MM.1S (cell line): ENCODE data around the gene ZNF708.
A peak's percentile ranks its signal among the peaks of the same experiment; 100 is the strongest.

ENCODE experiments used
- DNase-seq: peaks from one replicate; pipeline ENCODE4 v3.0.0-alpha.2; 2015
- H2AFZ ChIP-seq: fragments of 300-600 bp; sonication (generic); 2 replicates; pipeline ENCODE4 v1.6.0; 2016; ENCODE audit warnings: antibody characterized with exemption, low read length
- H3F3A ChIP-seq: fragments of 300-600 bp; sonication (generic); 2 replicates; pipeline ENCODE4 v1.6.1; 2016; ENCODE audit warnings: mild to moderate bottlenecking, antibody characterized with exemption, low read length, moderate library complexity, mixed read lengths; ENCODE audit not compliant: insufficient read depth
- H3K27ac ChIP-seq: fragments of 300-600 bp; sonication (generic); 2 replicates; pipeline ENCODE4 v1.5.1; 2016; ENCODE audit warnings: mild to moderate bottlenecking, low read length
- H3K27me3 ChIP-seq: fragments of 300-600 bp; sonication (generic); replicated peaks from 2 replicates; pipeline ENCODE4 v1.6.0; 2016; ENCODE audit warnings: low read length; ENCODE audit not compliant: insufficient read depth
- H3K36me3 ChIP-seq: fragments of 300-600 bp; sonication (generic); replicated peaks from 2 replicates; pipeline ENCODE4 v1.6.1; 2016; ENCODE audit warnings: mild to moderate bottlenecking, low read length, mixed read lengths; ENCODE audit not compliant: insufficient read depth
- H3K4me1 ChIP-seq: fragments of 300-600 bp; sonication (generic); 2 replicates; pipeline ENCODE4 v1.6.1; 2016; ENCODE audit warnings: low read length, mixed read lengths
- H3K4me2 ChIP-seq: fragments of 300-600 bp; sonication (generic); 2 replicates; pipeline ENCODE4 v1.6.0; 2016; ENCODE audit warnings: low read depth, low read length
- H3K4me3 ChIP-seq: fragments of 300-600 bp; sonication (generic); 2 replicates; pipeline ENCODE4 v1.5.1; 2016; ENCODE audit warnings: low read length, mixed read lengths
- H3K79me2 ChIP-seq: fragments of 300-600 bp; sonication (generic); 2 replicates; pipeline ENCODE4 v1.6.1; 2016; ENCODE audit warnings: mixed run types, low read length, mixed read lengths
- H3K9ac ChIP-seq: fragments of 300-600 bp; sonication (generic); 2 replicates; pipeline ENCODE4 v1.6.1; 2016; ENCODE audit warnings: low read length, mixed read lengths
- H3K9me2 ChIP-seq: fragments of 300-600 bp; sonication (generic); replicated peaks from 2 replicates; pipeline ENCODE4 v1.6.1; 2016; ENCODE audit warnings: mild to moderate bottlenecking, low read length, mixed read lengths; ENCODE audit not compliant: insufficient read depth
- H3K9me3 ChIP-seq: fragments of 300-600 bp; sonication (generic); replicated peaks from 2 replicates; pipeline ENCODE4 v1.6.1; 2016; ENCODE audit warnings: mild to moderate bottlenecking, low read length, mixed read lengths; ENCODE audit not compliant: insufficient read depth
- H4K20me1 ChIP-seq: fragments of 300-600 bp; sonication (generic); 2 replicates; pipeline ENCODE4 v1.6.1; 2016; ENCODE audit warnings: mild to moderate bottlenecking, low read length, moderate library complexity, mixed read lengths; ENCODE audit not compliant: insufficient read depth
- EZH2 ChIP-seq: fragments of 300-600 bp; sonication (generic); optimal IDR thresholded peaks from 2 replicates; pipeline ENCODE3; 2017; ENCODE audit warnings: low read depth, mild to moderate bottlenecking, antibody characterized with exemption, low read length, mixed read lengths
- EZH2phosphoT487 ChIP-seq: fragments of 300-600 bp; sonication (generic); IDR thresholded peaks from 2 replicates; pipeline ENCODE4 v1.6.1; 2018; ENCODE audit warnings: antibody characterized with exemption, low read length
- TF ChIP-seq, protein P1 (sequence below): fragments of 300-600 bp; sonication (generic); IDR thresholded peaks from 2 replicates; pipeline ENCODE4 v1.5.1; 2016; ENCODE audit warnings: antibody characterized with exemption, low read length, mixed read lengths

The ZNF708 gene

GRCh38 chr19:21328885-21329605 is at the start of gene ZNF708:
Gene ZNF708, minus strand, starts transcription at chr19:21329410. Its CDS starts 198 bp downstream, at chr19:21329212.
- H3K79me2 ChIP-seq: no peaks in the 10 kb centered on the region
- no peaks in the 10 kb centered on the region for H3K27me3 ChIP-seq
- peak within 1 kb of the TSS; percentile 53; the same call in 1 of the 2 replicates for H3K27ac ChIP-seq
- peak; percentile 85 for DNase-seq
- peak within 1 kb of the TSS; percentile 67 for H2AFZ ChIP-seq
- H3K4me1 ChIP-seq: no peaks in the 10 kb centered on the region
- H4K20me1 ChIP-seq: no peaks in the 10 kb centered on the region
- H3K4me2 ChIP-seq: peak within 1 kb of the TSS; percentile 33; the same call in 1 of the 2 replicates
- no peaks in the 10 kb centered on the region for H3K36me3 ChIP-seq
- no peak for TF ChIP-seq EZH2phosphoT487
- TF ChIP-seq EZH2: no peak
- TF ChIP-seq, protein P1, sequence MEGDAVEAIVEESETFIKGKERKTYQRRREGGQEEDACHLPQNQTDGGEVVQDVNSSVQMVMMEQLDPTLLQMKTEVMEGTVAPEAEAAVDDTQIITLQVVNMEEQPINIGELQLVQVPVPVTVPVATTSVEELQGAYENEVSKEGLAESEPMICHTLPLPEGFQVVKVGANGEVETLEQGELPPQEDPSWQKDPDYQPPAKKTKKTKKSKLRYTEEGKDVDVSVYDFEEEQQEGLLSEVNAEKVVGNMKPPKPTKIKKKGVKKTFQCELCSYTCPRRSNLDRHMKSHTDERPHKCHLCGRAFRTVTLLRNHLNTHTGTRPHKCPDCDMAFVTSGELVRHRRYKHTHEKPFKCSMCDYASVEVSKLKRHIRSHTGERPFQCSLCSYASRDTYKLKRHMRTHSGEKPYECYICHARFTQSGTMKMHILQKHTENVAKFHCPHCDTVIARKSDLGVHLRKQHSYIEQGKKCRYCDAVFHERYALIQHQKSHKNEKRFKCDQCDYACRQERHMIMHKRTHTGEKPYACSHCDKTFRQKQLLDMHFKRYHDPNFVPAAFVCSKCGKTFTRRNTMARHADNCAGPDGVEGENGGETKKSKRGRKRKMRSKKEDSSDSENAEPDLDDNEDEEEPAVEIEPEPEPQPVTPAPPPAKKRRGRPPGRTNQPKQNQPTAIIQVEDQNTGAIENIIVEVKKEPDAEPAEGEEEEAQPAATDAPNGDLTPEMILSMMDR: no peak
- no peaks in the 10 kb centered on the region for H3K9me2 ChIP-seq
- peak within 1 kb of the TSS; percentile 59 for H3K4me3 ChIP-seq
- H3F3A ChIP-seq: 0 out of 2 replicates have a peak, but pooled peaks cover 3% of the 10 kb centered on the region
- H3K9ac ChIP-seq: peak within 1 kb of the TSS; percentile 68; the same call in 1 of the 2 replicates
- no peaks in the 10 kb centered on the region for H3K9me3 ChIP-seq

- H3K36me3 ChIP-seq: no peaks in the 10 kb centered on the region
Observed at GRCh38 chr19:21362291-21362690, 33.1 kb upstream of the ZNF708 start.

GRCh38 chr19:21358768-21359451 is 29.7 kb upstream of the ZNF708 start, which contains the start of gene ZNF738:
Gene ZNF738, plus strand, starts transcription at chr19:21359000. Its CDS starts 141 bp downstream, at chr19:21359141.
- peak within 1 kb of the TSS; percentile 74 for H2AFZ ChIP-seq
- peak within 1 kb of the TSS; percentile 27 for H3K4me2 ChIP-seq
- no peaks in the 10 kb centered on the region for H3K27me3 ChIP-seq
- H3K4me3 ChIP-seq: peak within 1 kb of the TSS; percentile 64
- peak; percentile 91 for DNase-seq
- TF ChIP-seq, protein P1: no peak
- TF ChIP-seq EZH2phosphoT487: no peak
- no peak for TF ChIP-seq EZH2
- no peaks in the 10 kb centered on the region for H3K4me1 ChIP-seq
- H4K20me1 ChIP-seq: no peaks in the 10 kb centered on the region
- H3K79me2 ChIP-seq: no peaks in the 10 kb centered on the region
- H3K36me3 ChIP-seq: no peaks in the 10 kb centered on the region
- peak within 1 kb of the TSS; percentile 50; the same call in 1 of the 2 replicates for H3K9ac ChIP-seq
- H3K27ac ChIP-seq: peak within 1 kb of the TSS; percentile 31; the same call in 1 of the 2 replicates
- H3K9me3 ChIP-seq: no peaks in the 10 kb centered on the region
- H3F3A ChIP-seq: no peaks in the 10 kb centered on the region
- H3K9me2 ChIP-seq: no peaks in the 10 kb centered on the region

More at GRCh38 chr19:21362291-21362690, 33.1 kb upstream of the ZNF708 start:
- no peak overlapping the region for H2AFZ ChIP-seq
- H3K9me2 ChIP-seq: no peaks in the 10 kb centered on the region
- H3K27me3 ChIP-seq: no peaks in the 10 kb centered on the region
- no peak overlapping the region for H3K4me2 ChIP-seq
- H3K4me1 ChIP-seq: no peaks in the 10 kb centered on the region
- no peak overlapping the region for H3K9ac ChIP-seq
- H4K20me1 ChIP-seq: no peaks in the 10 kb centered on the region
- TF ChIP-seq EZH2: no peak
- TF ChIP-seq, protein P1: no peak
- no peaks in the 10 kb centered on the region for H3K9me3 ChIP-seq
- H3F3A ChIP-seq: no peaks in the 10 kb centered on the region
- no peak for DNase-seq
- H3K79me2 ChIP-seq: no peaks in the 10 kb centered on the region
- no peak overlapping the region for H3K4me3 ChIP-seq
- H3K27ac ChIP-seq: no peak overlapping the region
